ENCODE measurements around the gene SMNDC1.
"Not testable (repeated sequence)": the region's sequence is repeated elsewhere in the genome, so short reads cannot be mapped to it uniquely, and the experiment has no call there.

Gene SMNDC1
- total RNA-seq: 9.0 to 39.7 (median 18.1) reads per million in 18 experiments

GRCh38 chr10:110304780-110305421 is at the start of gene SMNDC1:
Gene SMNDC1, minus strand, starts transcription at chr10:110304920. Its CDS starts 1,333 bp downstream, at chr10:110303587.
- DNase-seq: peak; percentile 98 to 99

- peak; percentile 62 to 87 for DNase-seq
Measured at GRCh38 chr10:110354322-110354766, 49.6 kb upstream of the SMNDC1 start.

GRCh38 chr10:110353244-110354119 is 48.8 kb upstream of the SMNDC1 start:
- DNase-seq: peak in 1 of 2 donors; percentile 64

GRCh38 chr10:110352930-110353243 is 48.2 kb upstream of the SMNDC1 start:
- DNase-seq: no peak

- DNase-seq: no peak
Measured at GRCh38 chr10:110350812-110351211, 46.1 kb upstream of the SMNDC1 start.

- no peak for DNase-seq
Measured at GRCh38 chr10:110349831-110350230, 45.1 kb upstream of the SMNDC1 start.

GRCh38 chr10:110349386-110349785 is 44.7 kb upstream of the SMNDC1 start:
- no peak for DNase-seq

GRCh38 chr10:110348336-110348735 is 43.6 kb upstream of the SMNDC1 start:
- peak; percentile 39 to 46 for DNase-seq

- DNase-seq: no peak
Measured at GRCh38 chr10:110346914-110347313, 42.2 kb upstream of the SMNDC1 start.

GRCh38 chr10:110345286-110345685 is 40.6 kb upstream of the SMNDC1 start:
- no peak for DNase-seq

- DNase-seq: no peak
Measured at GRCh38 chr10:110344622-110345021, 39.9 kb upstream of the SMNDC1 start.

GRCh38 chr10:110343947-110344346 is 39.2 kb upstream of the SMNDC1 start:
- DNase-seq: no peak

GRCh38 chr10:110340816-110341215 is 36.1 kb upstream of the SMNDC1 start:
- peak in 1 of 2 donors; percentile 20 for DNase-seq

GRCh38 chr10:110340122-110340521 is 35.4 kb upstream of the SMNDC1 start:
- no peak for DNase-seq

- DNase-seq: no peak
Measured at GRCh38 chr10:110337906-110338305, 33.2 kb upstream of the SMNDC1 start.

GRCh38 chr10:110337401-110337800 is 32.7 kb upstream of the SMNDC1 start:
- no peak for DNase-seq

- DNase-seq: no peak
Measured at GRCh38 chr10:110336111-110336721, 31.5 kb upstream of the SMNDC1 start.

- DNase-seq: peak; percentile 21 to 37
Measured at GRCh38 chr10:110335314-110336064, 30.8 kb upstream of the SMNDC1 start.

GRCh38 chr10:110334061-110334656 is 29.4 kb upstream of the SMNDC1 start:
- DNase-seq: no peak

GRCh38 chr10:110331226-110331795 is 26.6 kb upstream of the SMNDC1 start:
- not testable (repeated sequence) for DNase-seq

GRCh38 chr10:110330675-110331074 is 26.0 kb upstream of the SMNDC1 start:
- DNase-seq: no peak
